HG03565 (cell line): Measurements from ENCODE around the gene POGLUT2.

Source experiments
- ATAC-seq: cut with Tn5 transposase; IDR thresholded peaks from one replicate; pipeline ENCODE4 v1.9.1; 2021; ENCODE audit warnings: mild to moderate bottlenecking, moderate library complexity; ENCODE audit not compliant: unreplicated experiment

Gene POGLUT2

GRCh38 chr13:102798581-102799425 lies at the start of gene POGLUT2, which contains the start of gene BIVM:
POGLUT2 (minus strand) TSS chr13:102798976; CDS start chr13:102798670, 306 bp downstream.
BIVM (plus strand) TSS chr13:102799119; CDS start chr13:102807268, 8,149 bp downstream.
- ATAC-seq: peak; percentile 79

- ATAC-seq: no peak
Measured at GRCh38 chr13:102847272-102848234, 48.8 kb upstream of the POGLUT2 start.

- peak; percentile 29 for ATAC-seq
Measured at GRCh38 chr13:102846261-102847015, 47.7 kb upstream of the POGLUT2 start.

- peak; percentile 78 for ATAC-seq
Measured at GRCh38 chr13:102845630-102846260, 47.0 kb upstream of the POGLUT2 start, which contains the start of gene ERCC5. ERCC5 (plus strand) TSS chr13:102846032; CDS start chr13:102846267, 235 bp downstream.

GRCh38 chr13:102845289-102845629 lies 46.5 kb upstream of the POGLUT2 start:
- peak; percentile 11 for ATAC-seq

GRCh38 chr13:102839462-102839861 lies 40.7 kb upstream of the POGLUT2 start:
- ATAC-seq: no peak

GRCh38 chr13:102838982-102839381 lies 40.2 kb upstream of the POGLUT2 start:
- ATAC-seq: no peak

GRCh38 chr13:102838273-102838672 lies 39.5 kb upstream of the POGLUT2 start:
- ATAC-seq: no peak

GRCh38 chr13:102836471-102836870 lies 37.7 kb upstream of the POGLUT2 start:
- ATAC-seq: no peak

GRCh38 chr13:102830646-102831045 lies 31.9 kb upstream of the POGLUT2 start:
- ATAC-seq: no peak

GRCh38 chr13:102825921-102826706 lies 27.3 kb upstream of the POGLUT2 start:
- ATAC-seq: no peak

GRCh38 chr13:102825400-102825799 lies 26.6 kb upstream of the POGLUT2 start:
- no peak for ATAC-seq

GRCh38 chr13:102817907-102818306 lies 19.1 kb upstream of the POGLUT2 start:
- ATAC-seq: no peak

GRCh38 chr13:102817241-102817640 lies 18.5 kb upstream of the POGLUT2 start:
- ATAC-seq: no peak

- no peak for ATAC-seq
Measured at GRCh38 chr13:102816708-102817107, 17.9 kb upstream of the POGLUT2 start.

- ATAC-seq: no peak
Measured at GRCh38 chr13:102815788-102816187, 17.0 kb upstream of the POGLUT2 start.

GRCh38 chr13:102814793-102815192 lies 16.0 kb upstream of the POGLUT2 start:
- no peak for ATAC-seq

- no peak for ATAC-seq
Measured at GRCh38 chr13:102814025-102814607, 15.3 kb upstream of the POGLUT2 start.
